ENCODE measurements around the gene HEPN1.

GRCh38 chr11:124919898-124920297 is 848 bp downstream of the HEPN1 start:
- TF ChIP-seq CTCF (IDR thresholded peaks at IDR 0.05), result no peak
- no peak for TF ChIP-seq POLR2A (IDR thresholded peaks at IDR 0.05)
